GM12878 (cell line): ENCODE data around the gene HUS1B. TPM values are rescaled to one million over a fixed set of nuclear protein-coding genes. Genes with fewer than 3 reads are reported as not detected.
"Not testable (repeated sequence)": the region's sequence is repeated elsewhere in the genome, so short reads cannot be mapped to it uniquely, and the experiment has no call there.

Experiments
- ATAC-seq: fragments of 200-7000 bp; cut with Tn5 transposase; 3 replicates; pipeline ENCODE4 v1.9.1; 2020; ENCODE audit warnings: mild to moderate bottlenecking, moderate library complexity
- BruUV-seq: library from RNA; stranded (reverse); fragments of 400-500 nt; replicated peaks from 2 replicates; lab custom pipeline; 2021; lab: Mats Ljungman, UMichigan
- CTCF ChIA-PET: fragments of 300-600 bp; sonication (Branson Sonifier 250); formaldehyde crosslinking; extraction: SDS; loops from one replicate; lab custom pipeline; 2021; ENCODE audit warnings: inconsistent platforms; lab: Yijun Ruan, JAX
- POLR2A ChIA-PET: fragments of 350-600 bp; formaldehyde crosslinking; extraction: SDS; loops from one replicate; lab custom pipeline; 2021; ENCODE audit warnings: inconsistent platforms; lab: Charles Lee
- RAD21 ChIA-PET: fragments of 300-600 bp; sonication (Branson Sonifier 250); formaldehyde crosslinking; loops from one replicate; lab custom pipeline; 2023; ENCODE audit warnings: antibody characterized with exemption; ENCODE audit not compliant: unreplicated experiment; lab: Charles Lee
- SMC1A ChIA-PET: fragments of 300-600 bp; sonication (Branson Sonifier 250); formaldehyde crosslinking; loops from one replicate; lab custom pipeline; 2023; ENCODE audit not compliant: unreplicated experiment, uncharacterized antibody; lab: Charles Lee
- DNase-seq: peaks from one replicate; pipeline ENCODE4 v3.0.0-alpha.2; 2011; ENCODE audit warnings: low read depth, low spot score
- FAIRE-seq: peaks from 3 replicates; lab custom pipeline; 2011; peaks lifted over from hg19 to GRCh38; lab: Jason Lieb, UNC
- H2AFZ ChIP-seq: 2 replicates; pipeline ENCODE4 v1.6.0; 2011; ENCODE audit warnings: low read depth, low read length, control low read depth; ENCODE audit not compliant: control insufficient read depth
- H3K27ac ChIP-seq: 2 replicates; pipeline ENCODE4 v1.5.1; 2011; ENCODE audit warnings: control low read depth; ENCODE audit not compliant: control insufficient read depth, insufficient read depth
- H3K27me3 ChIP-seq, 2 experiments: replicated peaks in 1 of 2; 2 replicates each; pipeline versions ENCODE4 v1.6.0 to v1.6.1; 2011; ENCODE audit warnings: low read length in 1 of 2; ENCODE audit not compliant: control insufficient read depth in 2 of 2, insufficient read depth in 2 of 2
- H3K36me3 ChIP-seq, 2 experiments: 2 replicates each; pipeline ENCODE4 v1.5.1; 2011; ENCODE audit warnings: low read length in 1 of 2; ENCODE audit not compliant: control insufficient read depth in 2 of 2, insufficient read depth in 2 of 2
- H3K4me1 ChIP-seq: 2 replicates; pipeline ENCODE4 v1.6.1; 2011; ENCODE audit warnings: mild to moderate bottlenecking, low read length, moderate library complexity, mixed read lengths; ENCODE audit not compliant: control insufficient read depth, insufficient read depth
- H3K4me2 ChIP-seq: 2 replicates; pipeline ENCODE4 v1.6.0; 2011; ENCODE audit warnings: control low read depth; ENCODE audit not compliant: control insufficient read depth, insufficient read depth
- H3K4me3 ChIP-seq: fragments of 200-600 bp; sonication (generic); 2 replicates; pipeline ENCODE4 v1.5.1; 2016
- H3K79me2 ChIP-seq: 2 replicates; pipeline ENCODE4 v1.6.0; 2011; ENCODE audit warnings: low read length; ENCODE audit not compliant: control insufficient read depth, insufficient read depth
- H3K9ac ChIP-seq: 2 replicates; pipeline ENCODE4 v1.8.0; 2011; ENCODE audit warnings: low read length, control low read depth, mixed read lengths; ENCODE audit not compliant: control insufficient read depth, insufficient read depth
- H3K9me3 ChIP-seq: replicated peaks from 3 replicates; pipeline ENCODE4 v1.5.1; 2011; ENCODE audit warnings: mild to moderate bottlenecking, low read length; ENCODE audit not compliant: control insufficient read depth, insufficient read depth
- H4K20me1 ChIP-seq: 2 replicates; pipeline ENCODE4 v1.6.0; 2011; ENCODE audit not compliant: control insufficient read depth, insufficient read depth
- CHD4 ChIP-seq: fragments of 200-600 bp; sonication (generic); IDR thresholded peaks from 2 replicates; pipeline ENCODE4 v1.6.1; 2016; ENCODE audit warnings: mild to moderate bottlenecking
- HDGF ChIP-seq: fragments of 450-650 bp; IDR thresholded peaks from 2 replicates; pipeline ENCODE4 v1.6.1; 2016; ENCODE audit warnings: antibody characterized with exemption
- MEF2A ChIP-seq: IDR thresholded peaks from 2 replicates; pipeline ENCODE4 v1.6.1; 2011; ENCODE audit warnings: low read depth, mild to moderate bottlenecking, low read length, moderate library complexity; ENCODE audit not compliant: insufficient read depth
- MTA3 ChIP-seq: IDR thresholded peaks from 2 replicates; pipeline ENCODE4 v1.6.1; 2012; ENCODE audit warnings: low read length, inconsistent platforms, borderline replicate concordance
- NR2C1 ChIP-seq: fragments of 450-650 bp; IDR thresholded peaks from 2 replicates; pipeline ENCODE4 v1.6.1; 2017; ENCODE audit warnings: antibody characterized with exemption, mild to moderate bottlenecking, moderate library complexity
- RB1 ChIP-seq: fragments of 450-650 bp; formaldehyde crosslinking; IDR thresholded peaks from 2 replicates; pipeline ENCODE4 v1.6.1; 2017; ENCODE audit warnings: mild to moderate bottlenecking, borderline replicate concordance
- SUPT20H ChIP-seq: IDR thresholded peaks from 2 replicates; pipeline ENCODE4 v1.6.1; 2011; ENCODE audit warnings: low read depth, mild to moderate bottlenecking, low read length, moderate library complexity, borderline replicate concordance; ENCODE audit not compliant: control insufficient read depth
- WRNIP1 ChIP-seq: IDR thresholded peaks from 2 replicates; pipeline ENCODE4 v1.6.1; 2011; ENCODE audit warnings: low read depth, low read length, improper control_type of control experiment, borderline replicate concordance
- ZBTB11 ChIP-seq: fragments of 450-650 bp; formaldehyde crosslinking; IDR thresholded peaks from 2 replicates; pipeline ENCODE4 v1.5.0; 2022; ENCODE audit warnings: mild to moderate bottlenecking, missing genetic modification characterization
- ZBTB33 ChIP-seq: fragments of 450-650 bp; IDR thresholded peaks from 2 replicates; pipeline ENCODE4 v1.6.1; 2017; ENCODE audit warnings: mild to moderate bottlenecking
- WGBS: methylation state at CpG from one replicate; pipeline ENCODE4 v1.1.6; 2016; ENCODE audit warnings: low lambda C conversion rate; ENCODE audit not compliant: insufficient replicate concordance, insufficient coverage; ENCODE audit errors: missing lambda C conversion rate; 5-methylcytosine and 5-hydroxymethylcytosine counted together
- in situ Hi-C: fragments of 300-500 bp; cut with MboI; formaldehyde crosslinking; loops from 9 replicates; pipeline ENCODE4 v1.14.3; 2018; ENCODE audit warnings: mixed read lengths
- intact Hi-C: fragments of 100-400 bp; cut with micrococcal nuclease; formaldehyde crosslinking; loops from one replicate; pipeline ENCODE4 v1.14.2; 2022; ENCODE audit not compliant: unreplicated experiment
- polyA plus RNA-seq, 11 experiments: library from polyadenylated mRNA; depleted of rRNA in 4 of 11; unstranded in 6 of 11; stranded (reverse) in 5 of 11; fragments of >200 nt; fragmentation: Nextera tagmentation in 4 of 11; fragmentation: Illumina TruSeq in 1 of 11; extraction: Ambion mirVana in 4 of 11; extraction: Trizol in 1 of 11; gene quantifications; 1 replicate in 1 of 11; 2 replicates in 10 of 11; pipeline versions ENCODE4 v1.2.1 to v1.2.3, GENCODE V29; 2011 to 2016; ENCODE audit warnings: inconsistent platforms in 2 of 11, missing spikeins in 2 of 11, low read depth in 1 of 11
- total RNA-seq, 4 experiments: library from RNA; depleted of rRNA in 3 of 4; stranded (reverse); fragments of >200 nt in 3 of 4; fragmentation: Illumina TruSeq in 1 of 4; extraction: Trizol in 1 of 4; gene quantifications; 2 replicates each; pipeline versions ENCODE4 v1.2.1 to v1.2.3, GENCODE V29; 2013 to 2021

Gene HUS1B
- total and polyA plus RNA-seq, 10 of the 15 experiments (the other 5 are each of a cell fraction or from before 2014, with no cell fraction given): 0.11 to 1.3 (median 0.68) TPM; not detected in 3

- H3K4me1 ChIP-seq, H3K4me2 ChIP-seq, FAIRE-seq, ATAC-seq, DNase-seq, intact Hi-C loops, H4K20me1 ChIP-seq, H3K9me3 ChIP-seq, H3K9ac ChIP-seq, BruUV-seq, H3K27me3 ChIP-seq, in situ Hi-C loops, H3K27ac ChIP-seq, H3K36me3 ChIP-seq, H3K4me3 ChIP-seq, H2AFZ ChIP-seq: not testable (repeated sequence)
- POLR2A ChIA-PET: interaction anchor here (0.6 kb wide), 1 partner anchor 9 kb away, joined by 4 read pairs; no protein-coding TSS in a partner anchor
- SMC1A ChIA-PET: interaction anchor here (1.6 kb wide), 1 partner anchor 10 kb away, joined by 5 read pairs; no protein-coding TSS in a partner anchor
- 83% methylated on average over 17 of the region's 40 CpGs for WGBS
- RAD21 ChIA-PET: interaction anchor here (1.3 kb wide), 1 partner anchor 102 kb away, joined by 3 read pairs; no protein-coding TSS in a partner anchor
- peaks cover 27% of the 10 kb centered on the region for H3K79me2 ChIP-seq
- CTCF ChIA-PET: interaction anchor here (1.0 to 1.5 kb wide), 2 partner anchors 12 to 27 kb away, joined by 3 to 4 read pairs; no protein-coding TSS in a partner anchor
Observed at GRCh38 chr6:694431-695126, 37.7 kb upstream of the HUS1B start.

DNA sequence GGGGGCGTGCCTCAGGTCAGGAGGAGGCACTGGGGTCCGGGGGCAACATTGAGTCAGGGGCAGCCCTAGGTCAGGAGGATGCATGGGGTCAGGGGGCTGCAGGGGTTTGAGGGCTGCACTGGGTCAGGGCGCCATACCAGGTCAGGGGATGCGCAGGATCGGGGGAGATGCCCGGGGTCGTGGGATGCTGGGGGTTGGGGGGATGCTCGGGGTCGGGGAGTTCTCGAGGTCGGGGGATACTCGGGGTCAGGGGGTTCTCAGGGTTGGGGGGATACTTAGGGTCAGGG, 36.8 kb upstream of the HUS1B start:
- H3K9me3 ChIP-seq: no peaks in the 10 kb centered on the region
- intact Hi-C loops (no loop called here), in situ Hi-C loops (no loop called here)
- no peaks in the 10 kb centered on the region; a peak in 1 of 4 replicates for H3K27me3 ChIP-seq
- H3K36me3 ChIP-seq: peaks cover 0 to 5% of the 10 kb centered on the region in 2 experiments; a peak in 1 of 4 replicates
- RAD21 ChIA-PET: no interaction called here
- H4K20me1 ChIP-seq: no peaks in the 10 kb centered on the region
- SMC1A ChIA-PET: interaction anchor here (0.9 to 2.1 kb wide), 4 partner anchors 9 to 27 kb away, joined by 3 to 6 read pairs (median 4); no protein-coding TSS in a partner anchor
- FAIRE-seq (no peak), DNase-seq (no peak), ATAC-seq (no peak)
- no peak overlapping the region; the same call in 1 of the 2 replicates for H2AFZ ChIP-seq
- WGBS: 23% methylated on average over 4 of the region's 12 CpGs
- no peak overlapping the region; the same call in 1 of the 2 replicates for H3K9ac ChIP-seq
- H3K79me2 ChIP-seq: peaks cover 30% of the 10 kb centered on the region
- H3K4me1 ChIP-seq: no peaks in the 10 kb centered on the region
- peak overlapping the region; percentile 76; the same call in 1 of the 2 replicates for H3K4me3 ChIP-seq
- no TSS peak for BruUV-seq
- CTCF ChIA-PET: interaction anchor here (1.4 to 1.6 kb wide), 2 partner anchors 11 to 29 kb away, joined by 4 to 5 read pairs; no protein-coding TSS in a partner anchor
- POLR2A ChIA-PET: interaction anchor here (2.9 kb wide), 1 partner anchor 10 kb away, joined by 10 read pairs; no protein-coding TSS in a partner anchor
- H3K4me2 ChIP-seq: peak overlapping the region; percentile 99
- no peak overlapping the region for H3K27ac ChIP-seq
- TF ChIP-seq WRNIP1 (no peak), MTA3 (no peak), MEF2A (no peak), HDGF (no peak), ZBTB33 (no peak), RB1 (no peak), ZBTB11 (no peak), SUPT20H (no peak), CHD4 (no peak), NR2C1 (no peak)
